Stimulated activated CD4-positive, alpha-beta T cell treated with anti-CD3 and anti-CD28 coated beads, Interleukin-15, amount 100 ng/mL, for 24 hours (primary cell): ENCODE measurements around the gene BSCL2.
"Not testable (repeated sequence)": the region's sequence is repeated elsewhere in the genome, so short reads cannot be mapped to it uniquely, and the experiment has no call there.

Experiments
- DNase-seq: peaks from one replicate; pipeline ENCODE4 v3.0.0-alpha.2; 2020

Gene BSCL2

DNA sequence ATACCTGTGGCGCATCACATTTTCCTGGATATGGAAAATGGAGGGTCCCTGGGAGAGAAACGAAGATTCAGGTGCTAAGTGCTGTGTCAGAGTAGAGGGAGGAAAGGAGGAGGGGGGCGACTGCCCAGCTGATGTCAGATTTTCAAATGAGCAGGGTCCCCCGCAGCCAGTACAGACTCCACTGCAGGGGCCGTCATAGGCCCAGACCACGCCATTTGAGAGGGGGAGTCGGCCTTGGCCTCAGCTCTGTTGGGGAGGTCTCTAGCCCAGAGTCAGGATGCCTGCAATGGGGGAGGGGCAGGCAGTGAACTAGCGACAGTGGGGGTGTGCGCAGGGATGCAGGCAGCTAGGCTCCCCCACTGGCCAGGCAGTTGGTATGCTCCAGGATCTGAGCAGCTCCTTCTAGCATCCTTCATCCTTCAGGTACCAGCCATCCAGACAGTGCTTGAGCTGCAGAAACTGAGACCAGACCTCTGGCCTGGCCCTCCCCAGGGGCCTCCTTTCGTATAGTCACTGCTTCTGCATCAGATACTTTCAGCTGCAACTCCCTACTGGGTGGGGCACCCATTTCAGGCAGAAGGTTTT is at the start of gene BSCL2, which contains the start of gene GNG3:
Gene BSCL2, minus strand, starts transcription at position 148 of the 585 bp plus-strand sequence. CDS start 229 bp downstream, outside the sequence.
Gene GNG3, plus strand, starts transcription at position 400 of the 585 bp plus-strand sequence. CDS start 620 bp downstream, outside the sequence.
- DNase-seq, result no peak

DNA sequence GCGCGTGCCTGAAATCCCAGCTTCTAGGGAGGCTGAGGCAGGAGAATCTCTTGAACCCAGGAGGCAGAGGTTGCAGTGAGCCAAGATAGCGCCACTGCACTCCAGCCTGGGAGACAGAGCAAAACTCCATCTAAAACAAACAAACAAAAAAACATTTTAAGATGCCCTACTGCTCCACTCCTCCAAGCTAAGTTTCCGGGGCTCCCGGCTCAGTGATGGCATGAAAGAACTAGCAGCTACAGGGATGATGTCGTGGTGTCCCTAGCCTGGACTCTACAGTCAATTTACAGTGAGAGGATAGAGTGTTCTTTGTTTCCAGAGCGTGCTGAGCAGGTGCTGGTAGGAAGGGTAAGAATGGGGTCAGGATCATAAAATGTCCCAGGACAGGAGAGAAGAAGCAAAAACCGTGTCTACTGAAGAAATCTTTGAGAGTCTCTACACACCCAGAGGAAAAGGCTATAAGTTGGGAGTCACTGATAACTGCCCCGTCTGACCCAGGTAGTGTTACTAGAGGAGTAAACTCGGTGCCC is 47.9 kb upstream of the BSCL2 start:
- no peak for DNase-seq

DNA sequence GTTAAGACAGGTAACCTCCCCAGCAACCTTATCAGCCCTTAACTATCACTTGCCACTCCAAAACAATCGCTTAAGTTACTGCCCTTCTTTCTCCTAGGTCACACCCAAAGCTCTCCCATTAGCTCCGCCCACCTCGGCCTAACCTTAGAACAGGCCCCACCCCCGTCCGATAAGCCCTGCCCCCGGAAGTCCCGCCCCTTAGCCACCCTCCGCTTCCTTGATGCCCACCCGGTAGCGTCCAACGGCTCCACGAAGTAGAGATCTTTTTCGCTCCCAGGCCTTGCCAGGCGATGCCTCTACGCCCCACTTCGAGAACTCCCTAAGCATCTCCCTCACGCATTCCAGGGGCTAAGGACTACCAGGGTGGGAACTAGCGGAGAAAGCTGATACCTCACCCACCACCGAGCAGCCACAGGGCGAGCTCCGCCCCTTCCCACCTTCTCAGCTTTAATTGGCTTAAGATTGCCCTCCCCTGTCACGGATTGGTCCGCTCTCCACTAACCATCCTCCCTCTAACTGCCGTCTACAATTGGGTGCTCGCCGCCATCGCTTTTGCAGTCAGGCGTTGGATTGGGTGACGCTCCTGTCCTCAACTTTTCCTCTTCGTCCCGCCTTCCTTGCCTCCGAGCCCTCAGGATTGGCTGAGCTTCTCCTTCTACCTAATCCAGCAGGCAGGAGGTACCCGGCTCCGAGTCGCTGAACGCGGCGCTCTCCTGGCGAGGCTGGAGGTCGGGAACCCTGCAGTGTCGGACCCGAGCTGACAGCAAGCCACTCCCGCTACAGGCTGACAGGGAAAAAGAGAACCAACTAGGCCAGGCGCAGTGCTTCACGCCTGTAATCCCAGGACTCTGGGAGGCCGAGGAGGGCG is 46.7 kb upstream of the BSCL2 start, which contains the start of gene ZBTB3:
Gene ZBTB3, minus strand, starts transcription at position 425 of the 868 bp plus-strand sequence. CDS start 496 bp downstream, outside the sequence.
- DNase-seq, result peak; percentile 97

DNA sequence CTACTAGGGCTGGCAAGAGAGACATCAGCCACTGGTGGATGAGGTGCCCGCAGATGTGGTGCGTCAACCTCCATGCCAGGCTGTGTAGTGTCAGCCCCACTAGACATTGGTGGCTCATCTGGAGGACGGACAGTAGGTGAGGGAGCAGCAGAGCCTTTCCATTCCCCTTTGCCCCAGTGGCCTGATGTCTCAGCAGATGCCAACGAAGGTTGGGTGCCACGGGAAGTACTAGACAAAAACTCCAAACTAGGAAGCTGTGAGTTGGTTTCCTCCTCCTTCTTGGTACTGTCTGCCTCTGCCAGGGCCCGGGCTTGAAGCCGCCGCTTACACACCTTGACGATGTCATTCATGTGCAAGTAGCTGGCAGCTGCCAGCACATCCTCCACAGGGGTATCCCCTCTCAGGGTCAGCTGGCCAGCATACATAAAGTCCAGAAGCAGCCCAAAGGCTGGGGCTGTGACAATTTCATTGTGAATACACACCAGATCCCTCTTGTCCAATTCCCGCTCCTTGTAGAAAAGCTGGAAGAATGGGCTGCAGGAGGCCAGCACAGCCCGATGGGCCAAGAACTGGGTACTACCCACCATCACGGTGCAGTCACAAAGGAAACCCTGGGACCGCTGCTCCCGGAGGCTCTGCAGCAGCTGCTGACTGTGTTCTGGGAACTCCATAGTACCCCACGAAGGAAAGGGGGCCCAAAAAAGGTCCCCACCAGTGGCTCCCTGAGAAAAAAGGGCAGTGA is 45.9 kb upstream of the BSCL2 start:
- DNase-seq, result no peak

DNA sequence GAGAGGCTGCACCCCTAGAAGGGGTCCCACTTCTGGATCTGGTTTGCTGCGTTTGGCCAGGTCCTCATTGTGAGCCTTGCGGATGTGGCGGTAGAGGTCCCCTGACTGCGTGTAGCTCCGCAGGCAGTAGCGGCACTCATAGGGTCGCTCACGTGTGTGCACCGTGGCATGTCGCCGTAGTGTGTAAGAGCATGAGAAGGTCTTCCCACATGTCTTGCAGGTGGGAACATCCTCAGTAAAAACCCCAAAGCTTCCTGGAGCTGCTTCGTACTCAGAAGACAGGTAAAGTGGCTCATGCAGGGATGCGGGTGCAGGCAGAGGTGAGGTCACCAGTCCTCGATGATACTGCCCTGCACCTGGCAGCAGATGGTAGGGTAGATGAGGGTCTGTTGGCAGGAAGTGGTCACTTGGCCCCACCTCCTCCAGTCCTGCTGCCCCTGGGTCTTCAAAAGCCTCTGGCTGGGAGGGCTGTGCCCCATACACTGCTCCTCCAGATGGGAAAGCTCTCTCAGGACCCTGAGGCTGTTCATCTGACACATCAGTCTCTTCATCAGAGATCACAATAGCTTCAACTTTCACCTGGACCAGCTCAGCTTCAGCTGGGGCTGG is 45.1 kb upstream of the BSCL2 start:
- no peak for DNase-seq

DNA sequence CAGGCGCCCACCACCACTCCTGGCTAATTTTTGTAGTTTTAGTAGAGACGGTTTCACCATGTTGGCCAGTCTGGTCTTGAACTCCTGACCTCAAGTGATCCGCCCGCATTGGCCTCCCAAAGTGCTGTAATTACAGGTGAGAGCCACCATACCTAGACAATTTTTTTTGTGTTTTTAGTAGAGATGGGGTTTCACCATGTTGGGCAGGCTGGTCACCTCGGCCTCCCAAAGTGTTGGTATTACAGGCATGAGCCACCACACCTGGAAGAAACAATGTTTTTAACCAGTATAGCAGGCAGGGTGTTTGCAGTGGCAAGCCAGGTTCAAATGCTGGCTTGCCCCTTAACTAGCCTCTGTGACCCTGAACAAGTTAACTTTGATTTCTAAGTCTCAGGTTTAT is 42.7 kb upstream of the BSCL2 start:
- not testable (repeated sequence) for DNase-seq

DNA sequence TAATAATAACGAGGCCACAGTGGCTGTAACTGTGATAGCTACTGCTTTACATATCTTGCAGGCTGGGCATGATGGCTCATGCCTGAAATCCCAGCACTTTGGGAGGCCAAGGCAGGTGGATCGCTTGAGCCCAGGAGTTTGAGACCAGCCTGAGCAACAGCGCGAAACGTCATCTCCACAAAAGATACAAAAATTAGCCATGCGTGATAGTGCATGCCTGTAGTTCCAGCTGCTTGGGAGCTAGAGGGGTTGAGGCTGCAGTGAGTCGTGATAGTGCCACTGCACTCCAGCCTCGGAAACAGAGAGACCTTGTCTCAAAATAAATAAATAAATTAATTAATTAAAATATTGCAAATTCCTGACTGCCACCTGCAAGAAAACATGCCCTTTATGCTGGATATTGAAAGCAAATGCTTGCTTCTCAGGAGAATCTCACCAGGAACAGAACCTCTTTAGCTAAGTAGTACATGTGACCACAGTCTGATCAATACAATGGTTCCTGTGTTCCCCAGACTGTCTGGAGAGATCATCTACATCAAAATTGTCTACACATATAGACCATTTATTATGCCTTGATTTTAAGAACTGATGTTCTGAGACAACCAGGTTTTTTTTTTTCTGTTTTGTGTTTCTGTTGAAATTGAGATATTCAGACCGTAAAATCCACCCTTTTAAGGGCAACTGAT is 40.4 kb upstream of the BSCL2 start:
- DNase-seq, result no peak

DNA sequence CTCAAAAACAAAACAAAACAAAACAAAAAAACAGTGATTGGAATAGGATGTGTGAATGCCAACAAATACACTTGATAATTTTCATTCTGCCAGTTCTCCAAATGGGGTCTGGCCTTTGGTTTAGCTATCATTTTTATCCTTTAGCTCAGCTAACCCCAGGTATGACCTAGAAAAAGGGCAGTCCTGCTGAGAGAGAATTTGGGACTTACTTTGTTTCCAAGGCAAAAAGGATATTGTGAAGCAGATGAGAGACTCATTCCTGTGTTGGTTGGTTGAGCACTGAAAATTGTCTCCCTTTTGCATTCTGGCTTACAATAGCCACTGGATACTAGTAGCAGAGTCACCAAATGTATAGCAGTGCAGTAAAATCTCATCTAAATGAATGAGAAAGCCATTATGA is 30.0 kb upstream of the BSCL2 start:
- DNase-seq, result no peak

DNA sequence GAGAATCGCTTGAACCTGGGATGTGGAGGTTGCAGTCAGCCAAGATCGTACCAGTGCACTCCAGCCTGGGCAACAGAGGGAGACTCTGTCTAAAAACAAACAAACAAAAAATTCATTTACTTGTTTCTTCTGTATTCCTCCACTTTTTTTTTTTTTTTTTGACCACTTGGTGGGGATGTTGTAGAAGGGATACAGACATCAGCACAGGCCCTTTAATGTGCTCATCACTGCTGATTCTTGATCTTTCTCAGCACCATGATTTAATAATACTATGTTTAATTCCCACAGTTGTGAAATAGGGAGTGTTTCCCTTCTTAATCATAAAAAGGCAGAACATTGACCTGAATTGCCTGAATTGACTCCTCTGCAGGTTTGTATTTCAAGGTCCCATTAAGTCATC is 25.6 kb upstream of the BSCL2 start:
- DNase-seq, result no peak

DNA sequence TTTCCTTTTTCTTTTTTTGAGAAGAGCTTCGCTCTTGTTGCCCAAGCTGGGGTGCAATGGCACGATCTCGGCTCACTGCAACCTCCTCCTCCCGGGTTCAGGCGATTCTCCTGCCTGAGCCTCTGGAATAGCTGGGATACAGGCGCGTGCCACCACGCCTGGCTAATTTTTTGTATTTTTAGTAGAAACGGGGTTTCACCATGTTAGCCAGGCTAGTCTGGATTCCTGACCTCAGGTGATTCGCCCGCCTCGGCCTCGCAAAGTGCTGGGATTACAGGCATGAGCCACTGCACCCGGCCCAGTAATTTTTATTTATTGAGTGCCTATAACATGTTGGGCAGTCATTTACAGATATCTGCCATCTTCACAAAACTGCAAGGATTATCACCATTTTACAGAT is 22.9 kb upstream of the BSCL2 start:
- DNase-seq, result not testable (repeated sequence)

DNA sequence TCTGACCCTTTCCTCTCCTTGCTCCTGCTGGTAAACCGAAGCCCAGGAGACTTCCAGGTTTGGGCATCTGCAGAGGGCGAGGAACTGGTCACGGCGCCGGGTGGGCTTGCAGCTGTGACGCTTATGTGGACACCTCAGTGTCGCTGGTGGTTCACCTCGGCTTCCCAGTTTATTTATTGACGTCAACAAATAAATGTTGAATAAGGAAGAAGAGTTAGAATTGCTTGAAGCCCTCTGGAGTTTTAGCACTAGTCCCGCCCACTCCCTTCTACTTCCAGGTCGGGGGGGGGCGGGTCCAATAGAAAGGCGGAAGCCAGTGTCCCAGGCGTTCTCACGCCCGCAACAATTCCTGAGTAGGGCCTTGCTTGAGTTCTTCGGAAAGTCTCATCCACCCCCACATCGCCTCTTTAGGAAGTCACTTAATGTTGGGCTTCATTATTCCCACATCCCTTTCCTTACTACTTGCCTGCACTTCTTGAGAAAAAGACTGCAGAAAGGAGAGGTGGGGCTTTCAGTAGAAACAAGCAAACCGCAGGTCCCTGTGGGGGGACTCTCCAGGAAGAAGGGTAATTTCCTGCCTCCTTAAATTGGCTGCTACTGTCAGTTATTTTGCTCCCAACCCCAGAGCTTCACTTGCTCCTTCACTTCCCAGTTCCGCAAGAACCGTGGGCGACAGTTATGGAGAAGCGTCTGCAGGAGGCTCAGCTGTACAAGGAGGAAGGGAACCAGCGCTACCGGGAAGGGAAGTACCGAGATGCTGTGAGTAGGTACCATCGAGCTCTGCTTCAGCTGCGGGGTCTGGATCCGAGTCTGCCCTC is 21.2 kb upstream of the BSCL2 start, which contains the start of gene TTC9C:
Gene TTC9C, plus strand, starts transcription at position 316 of the 818 bp plus-strand sequence. Its CDS starts 363 bp downstream, at position 679.
- peak; percentile 92 for DNase-seq

DNA sequence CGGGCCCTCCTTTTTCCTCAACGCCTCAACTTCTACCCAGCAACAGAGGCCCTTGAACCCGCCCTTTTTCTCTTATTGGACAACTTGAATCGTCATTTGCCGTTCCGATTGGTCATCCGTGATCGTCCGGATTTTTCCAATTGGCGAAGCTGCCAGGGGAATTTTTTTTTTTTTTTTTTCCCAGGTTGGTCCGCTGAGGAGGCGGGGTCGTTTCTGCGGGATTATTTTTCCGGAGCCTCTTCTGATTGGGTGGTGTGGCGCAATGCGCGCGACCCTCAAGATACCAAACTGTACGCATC is 20.6 kb upstream of the BSCL2 start:
- DNase-seq, result peak; percentile 87

DNA sequence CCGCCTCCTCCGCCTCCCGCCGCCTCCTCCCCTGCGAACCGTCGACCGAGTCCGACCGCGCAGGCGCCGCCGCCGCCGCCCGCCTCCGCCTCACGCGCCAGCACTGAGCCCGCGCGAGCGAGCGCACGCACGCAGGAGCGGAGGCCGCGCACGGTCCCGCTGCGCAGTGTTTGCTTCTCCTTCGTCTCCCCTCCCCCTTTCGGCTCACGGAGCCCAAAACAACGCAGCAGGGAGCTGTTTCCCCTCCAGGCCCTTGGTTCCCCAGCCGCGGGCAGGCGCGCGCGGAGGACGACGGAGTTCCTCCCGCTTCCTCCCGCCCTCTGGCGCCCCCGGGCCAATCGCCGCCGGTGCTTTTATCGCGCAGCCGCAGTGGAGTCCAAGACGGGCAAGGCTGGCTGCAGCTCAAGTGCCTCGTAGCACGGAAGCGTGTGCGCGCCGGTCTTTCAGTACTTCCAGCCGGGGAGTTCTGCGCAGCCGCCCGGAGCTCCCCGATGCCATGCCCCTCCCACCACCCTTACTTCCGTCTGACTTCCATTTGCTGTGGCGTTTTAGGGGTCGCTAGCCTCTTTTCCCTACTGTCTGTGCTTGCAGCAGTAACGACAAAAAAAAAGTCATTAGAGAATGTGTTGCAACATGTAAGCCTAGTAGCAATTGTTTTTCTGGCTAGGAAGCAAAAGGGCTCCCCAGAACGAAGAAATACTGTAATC is 20.1 kb upstream of the BSCL2 start, which contains the start of gene HNRNPUL2:
Gene HNRNPUL2, minus strand, starts transcription at position 293 of the 707 bp plus-strand sequence. CDS start 301 bp downstream, outside the sequence.
- DNase-seq, result peak; percentile 98

DNA sequence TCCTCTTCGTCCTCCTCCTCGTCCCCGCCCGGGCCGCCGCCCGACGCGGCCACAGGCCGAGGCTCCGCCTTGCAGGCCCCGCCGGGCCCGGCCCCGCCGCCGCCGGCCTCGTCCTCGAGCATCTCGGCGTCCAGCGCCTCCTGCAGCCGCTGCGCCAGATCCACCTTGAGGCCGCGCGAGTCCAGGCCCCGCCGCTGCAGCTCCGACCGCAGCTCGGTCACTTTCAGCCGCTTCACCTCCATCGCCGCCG is 19.6 kb upstream of the BSCL2 start:
- no peak for DNase-seq

DNA sequence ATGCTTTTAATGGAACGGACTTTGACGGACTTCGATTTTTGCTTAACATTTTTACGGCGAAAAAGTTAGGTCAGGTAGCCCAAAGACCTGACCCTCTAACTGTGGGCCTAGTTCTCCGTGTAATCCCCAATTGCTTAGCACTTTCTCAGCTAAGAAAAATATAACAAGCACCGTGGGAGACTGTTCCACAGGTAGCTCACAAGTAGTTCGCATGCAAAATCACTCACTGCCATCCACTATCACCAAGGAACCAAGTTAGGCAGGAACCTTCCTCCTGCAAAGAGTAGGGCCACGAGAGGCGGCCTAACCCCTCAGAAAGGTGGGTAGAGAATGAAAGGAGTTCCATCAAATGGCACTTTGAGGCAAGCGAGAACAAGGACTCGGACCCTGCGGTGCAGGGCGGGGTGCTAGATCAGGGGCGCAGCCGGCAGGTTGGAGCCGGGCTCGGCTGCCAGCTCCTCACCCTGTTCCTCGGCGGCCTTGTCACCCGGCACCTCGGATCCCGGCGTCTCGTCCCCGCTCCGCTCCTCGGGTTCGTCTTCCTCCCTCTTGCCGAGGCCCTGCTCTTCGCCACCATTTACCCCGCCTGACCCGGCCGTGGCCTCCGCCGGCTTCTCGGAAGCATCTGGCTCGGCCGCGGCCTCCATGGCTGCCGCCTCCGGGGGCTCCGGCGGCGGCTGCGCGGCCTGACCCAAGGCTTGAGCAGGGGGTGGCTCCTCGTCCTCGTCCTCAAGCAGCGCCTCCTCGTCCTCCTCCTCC is 19.1 kb upstream of the BSCL2 start:
- peak; percentile 34 for DNase-seq

DNA sequence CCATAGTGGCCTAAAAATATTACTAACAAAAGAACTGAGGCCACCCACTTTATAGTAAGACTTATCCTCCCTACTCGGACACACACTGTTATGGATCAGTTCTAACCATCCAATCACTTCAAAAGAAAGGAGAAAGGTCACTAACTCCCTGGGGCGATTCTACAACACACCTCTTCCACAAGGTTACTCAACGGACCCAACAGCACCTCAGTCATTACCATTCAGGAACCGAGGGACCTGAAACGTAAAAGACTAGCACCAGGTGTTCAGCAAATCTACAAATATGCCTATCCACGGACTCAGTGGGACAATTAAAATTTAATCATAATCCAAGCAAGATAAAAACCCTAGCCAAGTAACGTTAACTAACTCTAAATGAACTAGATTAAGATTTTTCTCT is 18.4 kb upstream of the BSCL2 start:
- no peak for DNase-seq

DNA sequence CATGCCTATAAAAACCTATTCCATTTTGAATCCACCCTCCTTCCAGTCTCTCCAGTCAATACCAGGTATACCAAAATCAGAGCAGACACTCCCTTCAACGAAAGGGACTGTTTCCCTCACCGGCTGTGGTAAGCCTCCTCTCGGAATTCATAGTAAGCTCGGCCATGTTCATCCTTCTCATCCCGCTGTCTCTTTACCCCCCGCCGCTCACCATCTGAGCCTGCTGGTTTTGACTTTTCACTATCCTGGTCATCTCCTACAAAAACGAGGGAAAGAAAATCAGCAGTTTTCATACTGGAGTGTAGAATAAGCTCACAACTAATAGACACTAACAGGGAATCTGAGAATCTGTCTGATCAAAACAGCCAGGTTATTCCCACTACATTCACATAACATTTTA is 16.9 kb upstream of the BSCL2 start:
- no peak for DNase-seq

DNA sequence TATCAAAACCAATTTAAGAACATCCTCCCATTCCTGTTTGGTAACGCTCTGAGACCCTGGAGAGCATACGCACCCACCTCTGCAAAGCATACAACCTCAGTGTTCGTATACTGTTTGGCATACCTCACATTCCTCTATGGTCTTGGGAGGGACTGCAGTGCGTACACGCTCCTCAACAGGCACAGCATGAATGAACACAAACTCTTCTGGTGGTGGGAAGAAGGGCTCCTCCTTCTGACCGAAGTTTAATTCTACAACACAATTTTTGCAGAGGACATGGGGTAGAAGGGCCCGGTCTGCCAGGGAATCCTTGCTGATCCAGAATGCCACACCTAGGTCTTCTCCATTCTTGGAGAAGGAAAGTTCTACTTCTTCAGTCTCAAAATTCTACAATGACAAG is 14.8 kb upstream of the BSCL2 start:
- no peak for DNase-seq

DNA sequence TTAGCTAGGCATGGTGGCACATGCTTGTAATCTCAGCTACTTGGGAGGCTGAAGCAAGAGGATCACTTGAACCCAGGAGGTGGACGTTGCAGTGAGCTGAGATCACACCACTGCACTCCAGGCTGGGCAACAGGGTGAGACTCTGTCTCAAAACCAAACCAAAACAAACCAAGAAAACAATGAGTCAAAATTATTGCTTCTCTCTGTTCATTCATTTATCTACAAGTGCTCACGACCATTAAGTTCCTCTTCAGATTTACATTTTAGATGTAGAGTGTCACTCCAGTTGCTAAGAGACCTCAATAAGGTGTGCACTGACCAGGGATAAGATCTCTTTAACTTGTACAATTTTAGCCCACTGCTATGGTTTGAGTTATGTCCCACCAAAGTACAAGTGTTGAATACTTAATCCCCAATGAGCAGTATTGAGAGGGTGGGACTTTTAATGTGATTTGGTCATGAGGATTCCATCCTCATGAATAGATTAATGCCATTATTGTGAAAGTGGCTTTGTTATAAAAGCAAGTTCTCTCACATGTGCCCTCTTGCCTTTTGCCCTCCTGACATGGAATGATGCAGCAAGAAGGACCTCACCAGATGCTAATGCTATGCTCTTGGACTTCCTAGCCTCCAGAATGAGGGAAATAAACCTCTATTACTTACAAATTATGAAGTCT is 12.2 kb upstream of the BSCL2 start:
- no peak for DNase-seq
